ENCODE measurements around the gene TSPAN17.

Gene TSPAN17

GRCh38 chr5:176626876-176627236, 20.4 kb upstream of the TSPAN17 start:
- in situ Hi-C loops (cut with HindIII; ENCODE audit: low sequenced_read_pairs) = no loop called here
- H3K4me3 ChIP-seq (ENCODE audit: low read depth, low read length) = no peak overlapping the region
- TF ChIP-seq, protein P1, sequence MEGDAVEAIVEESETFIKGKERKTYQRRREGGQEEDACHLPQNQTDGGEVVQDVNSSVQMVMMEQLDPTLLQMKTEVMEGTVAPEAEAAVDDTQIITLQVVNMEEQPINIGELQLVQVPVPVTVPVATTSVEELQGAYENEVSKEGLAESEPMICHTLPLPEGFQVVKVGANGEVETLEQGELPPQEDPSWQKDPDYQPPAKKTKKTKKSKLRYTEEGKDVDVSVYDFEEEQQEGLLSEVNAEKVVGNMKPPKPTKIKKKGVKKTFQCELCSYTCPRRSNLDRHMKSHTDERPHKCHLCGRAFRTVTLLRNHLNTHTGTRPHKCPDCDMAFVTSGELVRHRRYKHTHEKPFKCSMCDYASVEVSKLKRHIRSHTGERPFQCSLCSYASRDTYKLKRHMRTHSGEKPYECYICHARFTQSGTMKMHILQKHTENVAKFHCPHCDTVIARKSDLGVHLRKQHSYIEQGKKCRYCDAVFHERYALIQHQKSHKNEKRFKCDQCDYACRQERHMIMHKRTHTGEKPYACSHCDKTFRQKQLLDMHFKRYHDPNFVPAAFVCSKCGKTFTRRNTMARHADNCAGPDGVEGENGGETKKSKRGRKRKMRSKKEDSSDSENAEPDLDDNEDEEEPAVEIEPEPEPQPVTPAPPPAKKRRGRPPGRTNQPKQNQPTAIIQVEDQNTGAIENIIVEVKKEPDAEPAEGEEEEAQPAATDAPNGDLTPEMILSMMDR (IDR thresholded peaks at IDR 0.05; ENCODE audit: low read depth, low read length) = no peak
- DNase-seq (ENCODE audit: low read depth, low spot score) = no peak

- in situ Hi-C loops (cut with HindIII; ENCODE audit: low sequenced_read_pairs) = no loop called here
- H3K4me3 ChIP-seq (ENCODE audit: low read depth, low read length) = no peak overlapping the region
- TF ChIP-seq, protein P1 (IDR thresholded peaks at IDR 0.05; ENCODE audit: low read depth, low read length) = no peak
- DNase-seq (ENCODE audit: low read depth, low spot score) = no peak
Observed at GRCh38 chr5:176627582-176627981, 19.7 kb upstream of the TSPAN17 start.

DNA sequence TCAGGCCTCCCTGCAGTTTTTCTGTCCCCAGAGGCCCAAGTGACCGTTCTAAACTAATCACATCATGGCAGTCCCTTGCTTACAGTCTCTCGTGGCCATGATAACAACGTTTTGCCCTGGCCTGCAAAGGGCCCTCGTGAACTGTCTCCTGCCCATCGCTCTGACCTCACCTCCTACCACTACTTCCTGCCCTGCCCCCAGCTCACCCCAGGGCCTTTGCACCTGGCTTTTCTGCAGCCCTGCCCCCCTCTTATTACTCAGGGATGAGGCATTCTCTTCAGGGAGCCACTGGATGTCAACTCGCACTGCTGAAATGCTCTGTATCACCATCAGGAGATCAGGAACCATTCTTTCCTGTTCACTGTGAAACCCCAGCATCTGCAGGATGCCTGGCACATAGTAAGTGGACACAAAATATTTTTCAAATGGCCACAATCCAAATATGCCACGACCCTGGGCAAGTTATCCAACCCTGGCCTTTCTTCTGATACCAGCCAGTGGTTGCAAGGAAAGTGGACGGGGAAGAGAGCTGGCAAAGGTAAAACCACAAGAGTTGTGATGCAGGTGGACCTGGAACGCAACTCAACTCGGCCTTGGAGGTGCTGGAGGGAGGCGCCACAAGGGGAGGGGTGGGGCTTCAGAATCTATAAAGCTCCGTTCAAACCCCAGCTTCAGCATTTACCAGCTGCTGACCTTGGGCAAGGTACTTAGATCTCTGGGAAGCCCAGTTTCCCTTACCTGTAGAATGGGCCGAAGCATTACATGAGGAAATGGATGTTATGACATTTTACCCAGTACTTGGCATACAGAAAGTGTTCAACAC, 18.7 kb upstream of the TSPAN17 start:
- H3K4me3 ChIP-seq (ENCODE audit: low read depth, low read length) = no peak overlapping the region
- DNase-seq (ENCODE audit: low read depth, low spot score) = no peak
- TF ChIP-seq, protein P1 (IDR thresholded peaks at IDR 0.05; ENCODE audit: low read depth, low read length) = no peak
- in situ Hi-C loops (cut with HindIII; ENCODE audit: low sequenced_read_pairs) = no loop called here

DNA sequence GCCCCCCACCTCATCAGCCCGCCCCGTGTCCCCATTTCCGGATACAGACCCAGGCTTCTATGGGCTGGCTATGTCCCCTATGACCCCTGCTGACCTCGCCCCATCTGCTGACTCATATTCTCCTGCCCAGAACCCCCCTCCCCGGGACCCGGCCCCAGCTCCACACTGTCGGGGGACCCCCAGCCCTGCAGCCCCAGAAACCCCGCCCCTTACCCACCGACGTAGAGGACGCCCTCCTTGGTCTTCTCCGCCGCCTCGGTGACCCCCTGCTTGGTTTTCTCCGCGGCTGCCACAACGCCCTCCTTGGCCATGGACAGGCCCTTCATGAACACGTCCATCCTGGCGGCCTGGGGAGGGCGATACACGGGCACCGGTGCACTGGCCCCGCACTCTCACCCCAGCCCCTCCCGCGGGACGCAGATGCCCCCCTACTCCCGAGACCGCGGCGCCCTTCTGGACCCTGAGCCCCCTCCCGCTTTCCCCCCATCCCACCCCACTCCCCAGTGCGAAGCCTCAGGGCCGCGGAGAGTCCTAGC, 17.9 kb upstream of the TSPAN17 start:
- no peak for DNase-seq (ENCODE audit: low read depth, low spot score)
- H3K4me3 ChIP-seq (ENCODE audit: low read depth, low read length) = no peak overlapping the region
- TF ChIP-seq, protein P1 (IDR thresholded peaks at IDR 0.05; ENCODE audit: low read depth, low read length) = no peak
- in situ Hi-C loops (cut with HindIII; ENCODE audit: low sequenced_read_pairs) = no loop called here

- DNase-seq (ENCODE audit: low read depth, low spot score) = peak; percentile 17
- in situ Hi-C loops (cut with HindIII; ENCODE audit: low sequenced_read_pairs) = no loop called here
Observed at GRCh38 chr5:176629853-176630680, 17.2 kb upstream of the TSPAN17 start, which contains the start of the genes EIF4E1B and SNCB. EIF4E1B (plus strand) TSS chr5:176630675; CDS start chr5:176642788, 12,113 bp downstream. SNCB (minus strand) TSS chr5:176630534; CDS start chr5:176629654, 880 bp downstream.

More at GRCh38 chr5:176629853-176630680, 17.2 kb upstream of the TSPAN17 start, which contains the start of the genes EIF4E1B and SNCB:
- H3K4me3 ChIP-seq (ENCODE audit: low read depth, low read length) = peak within 1 kb of the TSS; percentile 28
- TF ChIP-seq, protein P1 (IDR thresholded peaks at IDR 0.05; ENCODE audit: low read depth, low read length) = no peak

Measured in astrocyte of the spinal cord (primary cell).